CD1c-positive myeloid dendritic cell (primary cell): ENCODE results near the gene PFDN1.
A peak's percentile ranks its signal among the peaks of the same experiment; 100 is the strongest.
"Not testable (repeated sequence)": the region's sequence is repeated elsewhere in the genome, so short reads cannot be mapped to it uniquely, and the experiment has no call there.

ENCODE experiments used
- DNase-seq: peaks from one replicate; pipeline ENCODE4 v3.0.0-alpha.2; 2016; ENCODE audit errors: extremely low spot score

PFDN1 gene

DNA sequence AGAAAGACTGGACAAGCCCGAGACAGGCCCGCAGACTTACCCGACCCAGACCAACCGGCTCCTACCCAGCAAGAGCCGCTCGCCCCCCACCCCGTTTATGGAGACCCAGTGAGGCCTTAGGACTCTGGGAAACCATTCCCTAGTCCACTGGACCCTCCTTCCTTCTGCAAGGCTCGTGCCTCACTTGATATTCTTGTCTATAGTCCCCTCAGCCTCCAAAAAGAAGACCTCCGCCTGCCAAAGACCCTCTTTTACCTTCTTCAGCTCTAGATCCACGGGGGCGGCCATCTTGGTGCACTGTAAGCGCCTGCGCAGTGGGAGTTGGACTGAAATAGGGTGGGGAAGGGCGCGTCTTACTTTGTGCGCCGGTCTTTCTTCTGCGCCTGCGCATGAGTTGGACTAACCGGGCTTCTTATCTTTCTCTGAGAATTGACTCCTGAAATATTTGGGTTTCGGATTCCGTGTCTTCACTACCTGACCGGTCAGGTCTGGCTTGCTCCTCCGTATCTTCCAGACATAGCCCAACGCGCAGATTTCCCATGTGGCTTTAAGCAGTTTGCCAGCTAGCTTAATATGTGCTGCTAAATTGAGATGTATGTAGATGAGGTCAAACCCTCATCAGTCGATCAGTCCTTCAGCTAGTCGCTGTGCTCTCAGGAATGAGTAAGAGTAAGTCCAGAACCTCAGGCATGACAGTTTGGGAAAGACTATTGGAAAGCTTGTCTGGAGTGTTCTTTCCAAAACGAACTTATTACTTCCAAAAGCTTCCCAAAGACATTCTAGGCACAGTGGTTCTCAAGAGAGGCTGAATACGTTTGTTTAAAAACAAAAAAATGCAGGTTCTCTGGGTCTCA, at the start of gene PFDN1:
Gene PFDN1, minus strand, starts transcription at position 316 of the 854 bp plus-strand sequence. Its CDS starts 28 bp downstream, at position 288.
- DNase-seq, result peak; percentile 97

DNA sequence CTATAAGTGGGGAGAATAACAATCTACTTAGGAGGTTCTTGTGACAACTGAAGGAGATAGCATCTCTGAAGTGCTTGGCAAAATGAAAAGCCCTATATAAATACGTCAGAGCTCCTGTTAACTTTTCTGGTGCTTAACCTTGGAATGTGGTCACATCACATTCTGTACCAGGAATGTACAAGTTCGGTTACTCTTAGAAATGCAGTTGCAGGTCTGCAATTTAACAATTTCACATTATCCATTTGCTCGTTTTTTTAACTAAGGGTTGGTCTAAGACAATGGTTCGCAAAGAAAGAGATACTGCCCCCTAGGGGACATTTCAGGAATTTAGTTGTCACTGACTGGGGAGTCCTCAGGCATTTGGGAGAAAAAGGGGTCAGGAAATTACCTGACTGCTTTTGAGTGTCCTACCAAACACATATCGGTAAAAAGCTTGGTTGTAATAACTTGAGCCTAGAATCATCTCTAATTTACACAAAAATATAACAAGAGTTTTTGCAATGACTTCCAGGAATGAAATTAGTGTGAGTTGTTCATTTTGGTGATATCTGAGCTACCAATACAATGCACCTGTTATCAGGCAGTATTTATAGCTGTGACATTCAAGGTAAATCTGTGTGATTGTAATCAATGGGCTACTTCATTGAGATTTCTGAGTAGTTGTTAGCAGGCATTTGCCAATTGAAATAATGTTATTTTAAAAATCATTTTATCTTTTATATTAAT, 48.9 kb upstream of the PFDN1 start:
- peak; percentile 88 for DNase-seq

- DNase-seq, result no peak
Observed at GRCh38 chr5:140349244-140349643, 46.3 kb upstream of the PFDN1 start.

DNA sequence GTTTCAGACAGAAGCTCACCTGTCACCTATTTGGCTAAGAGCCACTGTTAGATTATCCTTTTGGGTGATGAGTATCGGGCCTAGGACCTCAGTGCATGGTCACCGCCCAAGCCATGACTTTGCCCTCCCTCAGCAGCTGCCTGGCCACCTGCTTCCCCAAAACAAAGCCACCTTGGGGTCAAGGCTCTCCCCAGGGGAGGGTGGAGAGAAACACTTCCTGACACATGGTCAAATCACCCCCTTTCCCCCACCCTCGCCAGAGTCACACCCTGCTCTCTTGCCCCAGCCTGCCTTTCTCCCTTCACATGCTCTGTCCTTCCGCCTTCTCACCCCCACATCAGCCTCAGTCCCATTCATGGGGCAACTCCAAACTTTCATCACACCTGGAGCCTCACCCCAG, 45.2 kb upstream of the PFDN1 start:
- no peak for DNase-seq

DNA sequence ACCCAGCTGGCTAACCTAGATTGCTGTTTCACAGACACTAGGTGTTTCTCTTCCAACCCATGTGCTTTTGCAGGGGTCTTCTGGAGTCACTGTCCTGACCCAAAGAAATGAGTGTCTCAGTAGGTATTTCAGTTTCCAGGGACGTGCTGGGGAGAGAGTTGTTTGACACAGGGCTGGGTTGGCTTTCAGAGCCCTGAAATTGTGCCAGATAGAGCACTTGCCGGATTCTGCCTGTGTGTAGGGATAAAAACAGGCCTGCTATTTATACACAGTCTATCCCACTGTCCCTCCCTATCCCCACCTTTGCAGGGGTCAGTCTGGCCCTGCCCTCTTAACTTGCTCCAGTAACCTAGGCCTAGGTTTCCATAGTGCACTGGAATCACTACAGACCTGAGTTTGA, 44.5 kb upstream of the PFDN1 start:
- DNase-seq, result no peak

DNA sequence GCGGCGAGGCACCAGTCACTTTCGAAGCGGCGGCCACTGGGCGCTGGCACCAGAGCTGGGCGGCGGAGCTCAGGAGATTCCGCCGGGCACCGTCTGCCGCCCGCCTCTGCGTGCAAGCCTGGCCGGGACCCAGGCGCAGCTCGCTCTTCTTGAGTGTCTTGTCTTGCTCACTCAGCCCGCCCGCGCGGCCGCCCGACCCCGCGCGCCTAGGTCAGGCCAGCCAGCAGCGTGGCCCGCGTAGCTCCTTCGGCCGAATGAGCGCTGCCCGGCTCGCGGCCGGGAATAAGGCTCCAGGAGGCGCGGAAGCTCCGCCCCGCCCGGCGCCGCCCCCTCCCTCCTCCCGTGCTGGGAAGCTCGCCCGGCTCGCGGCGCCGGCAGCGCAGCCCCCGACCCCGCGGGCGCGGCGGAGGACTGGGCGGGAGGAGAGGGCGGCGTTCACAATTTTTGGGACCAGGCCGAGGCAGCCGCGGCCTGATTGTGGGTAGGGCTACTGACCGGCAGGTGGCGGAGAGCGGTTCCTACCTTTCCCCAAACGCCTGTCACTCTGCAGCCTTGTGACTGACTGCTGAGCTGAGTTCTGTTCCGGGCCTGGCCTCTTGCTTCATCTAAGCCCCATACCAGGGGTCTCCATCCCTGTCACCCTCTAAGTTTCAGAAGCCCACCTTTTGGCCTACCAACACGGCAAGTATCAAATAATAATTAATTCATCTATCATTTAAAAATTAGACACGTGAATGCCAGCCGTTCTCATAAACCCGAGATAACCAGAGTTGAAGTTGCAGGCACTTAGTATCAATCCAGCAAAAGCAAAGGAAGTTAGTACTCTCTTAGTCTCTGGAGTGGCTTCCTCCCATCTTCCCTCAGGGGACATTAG, 43.7 kb upstream of the PFDN1 start, which contains the start of gene HBEGF:
Gene HBEGF, minus strand, starts transcription at position 256 of the 874 bp plus-strand sequence. CDS start 275 bp downstream, outside the sequence.
- peak; percentile 83 for DNase-seq

DNA sequence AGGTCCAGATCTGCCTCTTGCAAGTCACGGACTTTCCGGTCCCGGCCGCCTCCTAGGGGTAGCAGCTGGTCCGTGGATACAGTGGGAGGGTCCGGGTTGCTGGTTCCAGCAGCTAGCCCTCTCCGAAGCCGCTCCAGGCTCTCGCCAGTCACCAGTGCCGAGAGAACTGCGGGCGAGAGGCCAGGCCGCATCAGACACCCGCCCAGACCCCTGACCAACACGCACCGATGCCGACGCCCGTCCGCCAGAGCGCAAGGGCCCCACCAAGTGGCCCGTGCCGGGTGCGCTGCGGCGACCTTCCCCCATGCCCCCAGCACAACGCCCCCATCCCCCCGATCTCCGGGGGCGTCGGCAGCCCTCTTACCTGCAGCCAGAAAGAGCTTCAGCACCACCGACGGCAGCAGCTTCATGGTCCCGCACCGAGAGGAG, 43.0 kb upstream of the PFDN1 start:
- DNase-seq, result no peak

DNA sequence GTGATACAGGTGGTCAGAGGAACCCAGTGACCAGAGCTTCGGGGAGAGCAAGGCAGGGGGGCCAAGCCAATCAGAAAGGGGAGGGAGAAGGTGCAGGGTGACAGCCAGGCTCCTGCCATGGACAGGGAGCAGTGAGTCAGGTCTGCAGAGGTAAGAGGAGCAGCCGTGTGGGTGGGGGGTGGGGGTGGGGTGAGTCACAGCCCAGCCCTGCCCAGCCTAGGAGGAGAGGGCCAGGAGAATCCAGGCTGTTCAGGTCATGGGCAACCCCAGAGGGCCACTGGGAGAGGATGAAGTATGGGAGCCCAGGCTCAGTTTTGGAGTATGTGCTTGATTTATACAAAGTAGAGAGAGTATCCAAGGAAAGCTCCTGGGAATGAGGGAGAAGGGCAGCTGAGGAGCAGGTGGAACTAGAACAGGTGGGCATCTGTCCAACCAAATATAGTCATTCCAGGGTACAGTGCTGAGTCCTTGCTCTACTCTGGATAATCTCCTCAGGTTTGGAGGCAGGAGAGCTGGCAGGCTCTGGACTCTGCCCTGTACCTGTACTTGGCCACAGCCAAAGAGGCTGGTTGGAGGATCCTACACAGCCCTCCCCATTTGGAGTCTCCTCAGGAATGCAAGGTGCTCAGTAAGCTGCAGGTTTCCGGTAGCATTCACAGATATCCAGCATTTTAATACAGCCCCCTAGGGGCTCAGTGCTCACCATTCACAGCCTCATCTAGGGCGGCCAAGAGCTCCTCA, 42.0 kb upstream of the PFDN1 start:
- peak; percentile 42 for DNase-seq

- not testable (repeated sequence) for DNase-seq
Observed at GRCh38 chr5:140343849-140344248, 40.9 kb upstream of the PFDN1 start.

DNA sequence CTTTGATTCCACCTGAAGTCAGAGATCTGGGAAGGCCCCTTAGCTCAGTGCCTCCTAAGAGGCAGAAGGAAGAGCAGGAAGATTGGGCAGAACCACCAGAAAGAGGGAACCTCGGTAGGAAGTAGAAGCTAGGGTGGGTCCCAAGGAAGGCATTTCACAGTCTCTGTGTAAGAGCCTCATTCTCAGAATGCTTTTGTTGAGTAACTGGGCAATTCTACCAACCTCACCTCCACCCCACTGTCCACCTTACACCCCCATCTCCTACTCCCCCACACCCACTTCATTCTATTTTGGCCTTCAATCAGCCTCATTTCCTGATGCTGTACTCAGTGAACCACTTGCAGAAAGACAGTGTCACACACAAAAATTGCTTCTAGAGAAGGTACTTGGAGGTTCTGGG, 40.0 kb upstream of the PFDN1 start:
- DNase-seq, result peak; percentile 51

DNA sequence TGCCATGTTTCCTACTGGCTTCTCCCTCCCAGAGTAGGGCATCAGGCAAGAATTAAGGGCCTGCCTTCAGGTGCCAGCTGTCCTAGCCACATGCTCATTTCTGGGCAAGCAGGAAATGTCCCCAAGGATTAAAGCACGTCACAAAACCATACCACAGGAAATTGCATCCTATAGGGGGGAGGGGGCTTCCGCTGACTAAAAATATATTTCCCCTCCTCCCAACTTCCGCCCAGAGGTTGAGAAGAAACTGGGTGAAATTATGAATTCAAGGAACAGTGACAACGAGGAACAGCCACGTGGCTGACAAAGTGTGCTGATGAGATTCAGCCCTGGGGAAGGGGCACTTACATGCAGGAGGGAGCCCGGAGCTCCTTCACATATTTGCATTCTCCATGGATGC, 39.4 kb upstream of the PFDN1 start:
- peak; percentile 71 for DNase-seq

GRCh38 chr5:140341591-140341990, 38.7 kb upstream of the PFDN1 start:
- no peak for DNase-seq

DNA sequence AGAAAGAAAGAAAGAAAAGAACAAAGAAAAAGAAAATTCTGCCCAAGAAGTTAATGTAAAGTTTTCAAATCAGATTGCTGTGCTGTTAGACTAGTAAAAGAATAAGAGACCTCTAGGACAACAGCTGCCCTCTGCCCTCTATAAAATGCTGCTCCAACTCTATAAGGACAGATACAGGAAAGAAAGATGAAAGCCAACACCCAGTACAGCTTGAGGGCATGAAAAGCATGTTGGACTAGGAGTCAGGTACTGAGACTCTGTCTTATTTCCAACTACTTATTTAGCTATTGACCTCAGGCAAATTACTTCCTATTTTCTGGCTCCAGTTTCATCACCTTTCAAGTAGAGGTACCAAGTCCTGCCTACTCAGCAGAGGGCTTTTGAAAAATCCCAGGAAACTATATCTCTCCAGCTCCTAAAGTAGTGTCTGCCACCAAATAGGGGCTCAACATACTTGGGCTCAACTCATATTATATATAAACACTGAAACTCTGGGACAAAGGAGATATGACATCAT, 37.8 kb upstream of the PFDN1 start:
- peak; percentile 42 for DNase-seq

DNA sequence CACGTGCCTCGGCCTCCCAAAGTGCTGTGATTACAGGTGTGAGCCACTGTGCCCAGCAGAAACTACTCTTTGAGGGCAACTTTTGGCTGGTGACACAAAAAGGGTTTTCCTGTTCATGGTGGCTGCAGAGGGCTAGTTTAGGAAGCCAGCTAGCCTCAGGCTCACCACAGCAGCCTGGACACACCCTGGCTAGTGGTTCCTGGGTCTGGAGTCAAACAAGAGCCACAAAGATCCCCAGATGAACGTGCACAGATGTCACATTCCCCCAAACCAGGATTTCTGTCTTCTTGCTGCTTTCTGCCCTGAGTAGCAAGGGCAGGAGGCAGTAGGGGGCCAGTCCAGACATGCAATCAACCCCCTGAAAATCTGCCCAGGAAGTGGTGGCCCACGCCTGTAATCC, 36.7 kb upstream of the PFDN1 start:
- DNase-seq, result no peak

GRCh38 chr5:140338908-140339307, 36.0 kb upstream of the PFDN1 start:
- DNase-seq, result no peak

DNA sequence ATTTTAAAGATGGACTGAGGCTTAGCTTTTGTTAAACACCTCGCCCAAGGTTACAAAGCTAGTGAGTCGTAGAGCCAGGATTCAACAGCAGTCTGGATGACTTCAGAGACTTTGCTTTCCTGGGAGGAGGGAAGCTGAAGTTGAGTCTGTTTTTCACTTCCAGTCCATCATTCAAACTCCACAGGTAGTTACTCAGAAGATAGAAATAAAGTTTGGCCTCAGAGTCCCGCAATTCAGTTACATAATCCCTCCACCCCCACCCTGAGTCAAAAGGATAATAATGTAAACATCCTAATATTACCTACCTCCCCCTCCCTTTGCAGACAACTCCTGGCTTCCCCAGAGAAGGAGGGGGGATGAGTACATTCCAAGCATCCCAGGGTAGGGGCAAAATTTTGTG, 35.4 kb upstream of the PFDN1 start:
- DNase-seq, result no peak

GRCh38 chr5:140337880-140338279, 35.0 kb upstream of the PFDN1 start:
- DNase-seq, result no peak

DNA sequence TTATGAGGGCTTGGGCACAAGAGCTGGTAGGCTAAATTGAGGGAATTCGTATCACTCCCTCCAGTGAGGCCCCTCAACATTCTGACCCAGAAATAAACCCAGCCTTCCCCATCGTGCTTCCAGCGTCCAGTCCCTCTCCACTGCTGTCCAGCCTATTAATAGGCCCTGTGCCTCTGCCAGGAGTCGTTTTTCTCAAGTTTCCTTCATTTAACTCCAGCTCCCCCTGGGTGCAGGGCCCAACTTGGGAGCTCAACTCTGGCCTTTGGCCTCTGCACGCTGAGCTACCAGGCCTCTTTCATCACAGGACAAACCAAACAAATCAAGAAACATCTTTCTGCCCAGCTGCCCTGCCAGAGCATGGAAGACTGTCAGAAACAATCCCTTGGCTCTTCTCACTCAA, 33.5 kb upstream of the PFDN1 start:
- no peak for DNase-seq

- DNase-seq, result no peak
Observed at GRCh38 chr5:140331638-140332037, 28.7 kb upstream of the PFDN1 start.

- DNase-seq, result no peak
Observed at GRCh38 chr5:140329739-140330481, 27.0 kb upstream of the PFDN1 start.
